H1 (cell line): ENCODE results near the gene MYCBP2.

Experiments used
- CEBPB ChIP-seq: IDR thresholded peaks from 2 replicates; pipeline ENCODE4 v1.6.1; 2012; ENCODE audit warnings: low read depth, low read length
- EZH2 ChIP-seq: fragments of 200-600 bp; sonication (generic); IDR thresholded peaks from 2 replicates; pipeline ENCODE4 v1.7.1; 2012; ENCODE audit warnings: low read depth, mild to moderate bottlenecking, moderate library complexity, low read length, inconsistent platforms; ENCODE audit not compliant: severe bottlenecking
- FOSL1 ChIP-seq: IDR thresholded peaks from 2 replicates; pipeline ENCODE4 v1.6.1; 2011; ENCODE audit warnings: mild to moderate bottlenecking, low read depth, low read length, moderate library complexity; ENCODE audit not compliant: insufficient read depth
- POLR2A ChIP-seq, 2 experiments: IDR thresholded peaks; 1 replicate in 1 of 2; 2 replicates in 1 of 2; pipeline ENCODE4 v1.6.1; 2011; ENCODE audit warnings: low read depth in 2 of 2, low read length in 2 of 2, mild to moderate bottlenecking in 2 of 2; ENCODE audit errors: control extremely low read depth in 1 of 2
- POLR2AphosphoS5 ChIP-seq: IDR thresholded peaks from 2 replicates; pipeline ENCODE4 v1.6.1; 2011; ENCODE audit warnings: low read depth, low read length
- TAF1 ChIP-seq: IDR thresholded peaks from 2 replicates; pipeline ENCODE4 v1.6.1; 2011; ENCODE audit warnings: mild to moderate bottlenecking, low read depth, low read length
- ZNF274 ChIP-seq: IDR thresholded peaks from 2 replicates; pipeline ENCODE4 v1.7.0; 2012; ENCODE audit warnings: low read length, borderline replicate concordance; ENCODE audit errors: extremely low read depth
- TF ChIP-seq, protein P1 (sequence below): IDR thresholded peaks from 2 replicates; pipeline ENCODE4 v1.6.1; 2012; ENCODE audit warnings: inconsistent platforms
- TF ChIP-seq, protein P2 (sequence below): IDR thresholded peaks from 2 replicates; pipeline ENCODE4 v1.6.1; 2011; ENCODE audit warnings: low read length, improper control_type of control experiment
- TF ChIP-seq, protein P3 (sequence below), 3 experiments: IDR thresholded peaks; 1 replicate in 2 of 3; 2 replicates in 1 of 3; pipeline versions ENCODE4 v1.5.1 to v1.6.1; 2011; ENCODE audit warnings: low read length in 3 of 3, mild to moderate bottlenecking in 3 of 3, inconsistent platforms in 2 of 3, low read depth in 1 of 3, moderate library complexity in 1 of 3; ENCODE audit not compliant: insufficient read depth in 1 of 3; ENCODE audit errors: control extremely low read depth in 1 of 3

DNA sequence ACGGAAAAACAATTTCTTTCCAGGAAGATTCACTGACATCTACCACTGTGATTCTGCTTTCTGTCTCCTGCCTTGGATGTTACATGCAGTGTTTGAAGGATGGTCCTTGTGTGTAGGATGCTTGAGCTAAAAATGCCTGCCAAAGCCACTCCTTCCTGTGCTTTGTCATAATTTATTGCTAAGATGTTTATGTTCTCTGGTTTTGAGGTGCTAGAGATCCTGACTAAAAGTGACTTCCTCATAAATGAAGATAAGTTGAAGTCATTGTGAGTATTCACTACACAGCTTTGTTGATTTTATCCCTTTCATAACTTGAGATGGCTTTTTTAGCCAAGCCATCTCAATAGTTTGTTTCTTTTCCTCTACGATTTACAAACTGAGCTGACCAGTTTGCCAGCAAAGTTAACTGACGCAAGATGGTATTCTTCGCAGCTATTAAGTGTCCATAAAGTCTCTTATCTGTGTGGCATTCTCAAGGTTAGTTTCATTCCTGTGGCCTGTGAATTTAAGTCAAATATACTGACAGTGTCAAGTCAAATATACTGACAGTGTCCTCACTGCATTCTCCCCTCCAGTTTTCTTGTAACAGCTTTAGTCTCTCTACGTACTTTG, 284.2 kb downstream of the MYCBP2 start:
- TF ChIP-seq, protein P1, sequence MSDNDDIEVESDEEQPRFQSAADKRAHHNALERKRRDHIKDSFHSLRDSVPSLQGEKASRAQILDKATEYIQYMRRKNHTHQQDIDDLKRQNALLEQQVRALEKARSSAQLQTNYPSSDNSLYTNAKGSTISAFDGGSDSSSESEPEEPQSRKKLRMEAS: no peak
- TF ChIP-seq TAF1 (no peak), CEBPB (no peak), EZH2 (no peak), ZNF274 (no peak), POLR2A (IDR thresholded peaks at IDR 0.05; ENCODE audit: control extremely low read depth in 1 of 2, low read depth in 2 of 2, low read length in 2 of 2) (no peak), FOSL1 (no peak), POLR2AphosphoS5 (no peak)
- TF ChIP-seq, protein P2, sequence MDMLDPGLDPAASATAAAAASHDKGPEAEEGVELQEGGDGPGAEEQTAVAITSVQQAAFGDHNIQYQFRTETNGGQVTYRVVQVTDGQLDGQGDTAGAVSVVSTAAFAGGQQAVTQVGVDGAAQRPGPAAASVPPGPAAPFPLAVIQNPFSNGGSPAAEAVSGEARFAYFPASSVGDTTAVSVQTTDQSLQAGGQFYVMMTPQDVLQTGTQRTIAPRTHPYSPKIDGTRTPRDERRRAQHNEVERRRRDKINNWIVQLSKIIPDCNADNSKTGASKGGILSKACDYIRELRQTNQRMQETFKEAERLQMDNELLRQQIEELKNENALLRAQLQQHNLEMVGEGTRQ: no peak
- TF ChIP-seq, protein P3, sequence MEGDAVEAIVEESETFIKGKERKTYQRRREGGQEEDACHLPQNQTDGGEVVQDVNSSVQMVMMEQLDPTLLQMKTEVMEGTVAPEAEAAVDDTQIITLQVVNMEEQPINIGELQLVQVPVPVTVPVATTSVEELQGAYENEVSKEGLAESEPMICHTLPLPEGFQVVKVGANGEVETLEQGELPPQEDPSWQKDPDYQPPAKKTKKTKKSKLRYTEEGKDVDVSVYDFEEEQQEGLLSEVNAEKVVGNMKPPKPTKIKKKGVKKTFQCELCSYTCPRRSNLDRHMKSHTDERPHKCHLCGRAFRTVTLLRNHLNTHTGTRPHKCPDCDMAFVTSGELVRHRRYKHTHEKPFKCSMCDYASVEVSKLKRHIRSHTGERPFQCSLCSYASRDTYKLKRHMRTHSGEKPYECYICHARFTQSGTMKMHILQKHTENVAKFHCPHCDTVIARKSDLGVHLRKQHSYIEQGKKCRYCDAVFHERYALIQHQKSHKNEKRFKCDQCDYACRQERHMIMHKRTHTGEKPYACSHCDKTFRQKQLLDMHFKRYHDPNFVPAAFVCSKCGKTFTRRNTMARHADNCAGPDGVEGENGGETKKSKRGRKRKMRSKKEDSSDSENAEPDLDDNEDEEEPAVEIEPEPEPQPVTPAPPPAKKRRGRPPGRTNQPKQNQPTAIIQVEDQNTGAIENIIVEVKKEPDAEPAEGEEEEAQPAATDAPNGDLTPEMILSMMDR (IDR thresholded peaks at IDR 0.05; ENCODE audit: control extremely low read depth in 1 of 3, insufficient read depth in 1 of 3, low read depth in 1 of 3, low read length in 3 of 3): no peak
